Smooth muscle cell of the brain vasculature (primary cell): Measurements from ENCODE around the gene HNRNPUL1.
"Not testable (repeated sequence)": the region's sequence is repeated elsewhere in the genome, so short reads cannot be mapped to it uniquely, and the experiment has no call there.

Experiments used
- DNase-seq: peaks from one replicate; pipeline ENCODE4 v3.0.0-alpha.2; 2012; ENCODE audit warnings: low read depth, low spot score

The HNRNPUL1 gene

DNA sequence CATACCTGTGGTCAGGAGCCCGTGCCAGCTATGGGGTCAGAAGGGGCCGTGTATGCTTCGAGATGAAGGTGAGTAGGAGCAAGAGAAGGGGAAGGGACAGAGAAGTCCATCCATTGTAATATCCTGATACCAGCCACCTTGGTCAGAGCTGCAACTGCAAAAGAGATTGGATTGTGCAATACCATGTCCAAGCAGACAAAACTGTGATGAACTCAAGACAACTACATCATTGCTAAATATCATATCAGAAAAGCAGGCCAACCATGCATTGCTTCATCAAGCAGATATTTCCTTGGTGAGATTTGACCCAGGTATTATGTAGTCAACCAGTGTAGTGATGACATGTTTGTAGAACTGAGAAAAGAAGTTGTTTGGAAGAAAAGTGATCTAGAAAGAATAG, 12.1 kb downstream of the HNRNPUL1 start:
- DNase-seq = no peak

DNA sequence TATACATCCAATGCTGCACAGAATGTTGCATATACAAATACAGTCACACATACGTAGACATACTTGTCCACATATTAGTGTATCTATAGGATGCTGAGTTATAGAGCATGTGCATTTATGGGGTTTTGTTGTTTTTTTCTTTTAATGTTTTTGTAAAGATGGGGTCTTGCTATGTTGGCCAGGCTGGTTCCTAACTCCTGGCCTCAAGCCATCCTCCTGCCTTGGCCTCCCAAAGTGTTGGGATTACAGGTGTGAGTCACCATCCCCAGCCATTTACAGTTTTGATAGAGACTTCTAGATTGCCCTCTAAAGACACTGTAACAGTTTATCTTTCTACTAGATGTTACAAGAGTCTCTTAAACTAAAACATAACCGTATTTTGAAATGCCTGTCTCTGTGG, 14.3 kb downstream of the HNRNPUL1 start:
- DNase-seq = no peak

DNA sequence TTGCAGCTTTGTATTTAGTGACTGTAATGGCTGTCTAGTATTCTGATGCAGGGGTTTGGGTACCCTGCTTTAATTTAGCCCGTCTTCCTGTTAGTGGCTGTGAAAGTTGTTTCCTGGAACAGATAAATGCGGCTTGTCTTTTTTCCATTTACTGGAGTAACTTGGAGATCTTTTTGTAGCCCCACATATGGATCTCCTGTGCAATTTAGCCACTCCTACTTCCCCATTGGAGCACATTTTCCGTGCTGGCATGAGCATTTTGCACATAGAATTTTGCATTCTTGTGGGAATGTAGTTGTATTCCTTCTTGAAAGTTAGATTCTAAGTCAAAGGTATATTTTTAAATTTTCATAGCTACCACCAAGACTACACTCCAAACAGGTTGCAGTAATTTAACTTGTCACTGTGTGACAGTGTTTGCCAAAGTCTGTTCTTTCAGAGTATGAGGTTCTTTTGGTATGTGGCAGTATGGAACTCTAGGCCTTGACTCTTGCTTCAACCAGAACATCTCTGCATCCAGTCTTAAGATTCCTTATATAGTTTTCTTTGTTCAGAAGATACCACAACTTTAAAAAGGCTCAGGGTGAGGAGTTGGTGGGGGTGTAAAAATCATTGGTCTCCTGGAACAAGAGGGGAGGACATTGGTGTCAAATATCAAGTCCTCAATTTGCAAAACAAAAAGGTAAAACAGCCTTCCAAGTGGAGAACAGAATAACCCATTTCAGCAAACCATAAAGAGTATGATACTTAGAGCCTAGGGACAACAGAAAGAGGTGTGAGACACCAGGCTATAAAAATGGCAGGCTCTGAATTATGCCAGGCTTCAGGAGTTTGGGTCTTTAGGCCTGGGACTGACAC, 24.7 kb downstream of the HNRNPUL1 start:
- no peak for DNase-seq

DNA sequence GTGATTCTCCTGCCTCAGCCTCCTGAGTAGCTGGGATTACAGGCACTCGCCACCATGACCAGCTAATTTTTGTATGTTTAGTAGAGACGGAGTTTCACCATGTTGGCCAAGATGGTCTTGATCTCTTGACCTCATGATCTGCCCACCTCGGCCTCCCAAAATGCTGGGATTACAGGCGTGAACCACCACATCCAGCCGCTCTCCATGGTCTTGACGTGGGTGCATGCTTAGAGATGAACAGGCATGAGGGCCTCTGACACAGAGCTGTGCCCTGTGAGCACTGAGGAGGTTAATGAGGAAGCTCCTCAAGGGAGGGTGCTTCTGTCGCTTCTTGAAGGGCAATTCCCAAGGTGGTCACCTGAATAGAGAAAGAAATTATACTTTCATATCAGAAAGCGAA, 25.6 kb downstream of the HNRNPUL1 start:
- DNase-seq = not testable (repeated sequence)

DNA sequence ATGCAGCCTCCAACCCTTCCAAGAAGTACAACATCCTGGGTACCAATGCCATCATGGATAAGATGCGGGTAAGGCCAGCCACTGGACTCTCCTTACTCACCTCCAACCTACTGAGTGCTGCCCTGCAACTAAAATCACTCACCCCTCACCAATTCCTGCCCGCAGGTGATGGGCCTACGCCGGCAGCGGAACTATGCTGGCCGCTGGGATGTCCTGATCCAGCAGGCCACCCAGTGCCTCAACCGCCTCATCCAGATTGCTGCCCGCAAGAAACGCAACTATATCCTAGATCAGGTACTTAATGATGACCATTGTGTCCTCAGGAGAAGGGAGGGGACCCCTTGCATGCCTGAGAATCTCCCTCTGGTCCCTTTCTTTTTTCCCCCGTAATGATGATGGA, 30.2 kb downstream of the HNRNPUL1 start:
- DNase-seq = no peak

DNA sequence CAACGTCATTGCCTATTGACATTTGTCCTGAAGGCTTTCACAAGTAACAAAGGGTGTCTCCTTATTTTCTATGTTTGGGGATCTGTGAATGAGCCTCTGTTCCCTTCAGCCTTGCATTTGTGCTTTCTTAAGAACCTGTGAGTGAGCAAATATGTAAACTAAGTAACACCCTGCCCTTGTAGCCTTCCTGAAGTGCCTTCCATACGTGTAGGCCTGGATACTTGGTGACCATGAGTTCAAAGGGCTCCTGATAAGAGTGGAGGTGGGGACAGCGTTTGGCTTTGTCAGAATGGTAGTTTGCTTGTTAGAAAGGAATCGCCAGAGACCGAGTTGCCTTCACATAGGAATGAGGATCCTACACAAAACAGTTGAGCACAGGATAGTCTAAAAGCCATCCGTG, 31.3 kb downstream of the HNRNPUL1 start:
- no peak for DNase-seq

DNA sequence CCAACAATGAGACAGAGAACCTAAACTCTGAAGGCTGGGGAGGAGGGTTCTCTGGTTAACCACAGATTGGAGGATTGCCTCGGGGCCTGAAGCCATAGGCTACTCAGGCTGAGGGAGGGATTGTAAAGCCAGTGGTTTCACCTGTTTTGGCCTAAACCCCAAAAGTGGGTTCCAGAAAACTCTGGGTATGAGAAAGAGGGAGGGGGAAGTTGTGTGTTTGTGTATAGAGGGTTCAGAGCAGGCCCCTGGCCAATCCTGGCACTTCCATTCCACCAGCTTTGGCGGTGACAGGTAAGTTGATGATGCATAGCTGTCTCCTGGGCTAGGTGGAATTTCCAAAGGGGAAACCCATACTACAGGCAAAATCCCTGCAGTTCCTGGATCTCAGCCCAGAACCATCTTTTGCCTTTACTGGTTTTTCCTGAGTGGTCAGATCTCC, 32.3 kb downstream of the HNRNPUL1 start:
- DNase-seq = no peak

DNA sequence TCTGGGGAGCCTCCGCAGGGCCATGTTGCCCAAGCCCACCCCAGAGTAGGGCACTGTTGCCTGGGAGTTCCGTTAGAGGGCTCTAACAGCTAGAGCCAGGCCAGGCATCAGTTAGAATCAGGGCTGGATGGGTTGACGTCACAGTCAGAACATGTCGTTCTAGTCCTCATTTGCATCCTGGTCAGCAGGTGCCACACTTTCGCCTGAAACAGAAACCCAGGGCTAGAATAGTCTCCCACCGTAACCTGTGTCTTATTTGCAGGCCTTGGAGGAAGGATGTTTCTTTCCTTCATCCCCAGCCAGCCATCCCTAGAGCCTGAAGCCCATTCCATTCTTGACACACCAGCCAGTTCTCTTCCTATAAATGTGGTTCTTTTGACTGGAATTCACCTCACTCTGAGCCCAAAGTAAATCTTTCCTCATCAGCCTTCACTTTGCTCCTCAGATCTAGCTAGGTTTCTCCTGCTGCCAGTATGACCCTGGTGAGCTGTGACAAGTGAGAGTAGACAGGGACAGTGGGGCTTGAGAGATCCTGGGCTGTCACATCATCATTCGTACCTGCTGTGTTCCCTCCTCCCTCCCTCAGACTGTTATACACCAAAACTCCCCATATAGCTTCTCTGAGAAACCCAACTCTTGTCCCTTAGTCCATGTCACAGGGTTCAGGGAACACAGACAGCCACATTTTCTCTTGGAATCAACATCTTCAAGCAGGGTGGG, 33.6 kb downstream of the HNRNPUL1 start:
- no peak for DNase-seq

DNA sequence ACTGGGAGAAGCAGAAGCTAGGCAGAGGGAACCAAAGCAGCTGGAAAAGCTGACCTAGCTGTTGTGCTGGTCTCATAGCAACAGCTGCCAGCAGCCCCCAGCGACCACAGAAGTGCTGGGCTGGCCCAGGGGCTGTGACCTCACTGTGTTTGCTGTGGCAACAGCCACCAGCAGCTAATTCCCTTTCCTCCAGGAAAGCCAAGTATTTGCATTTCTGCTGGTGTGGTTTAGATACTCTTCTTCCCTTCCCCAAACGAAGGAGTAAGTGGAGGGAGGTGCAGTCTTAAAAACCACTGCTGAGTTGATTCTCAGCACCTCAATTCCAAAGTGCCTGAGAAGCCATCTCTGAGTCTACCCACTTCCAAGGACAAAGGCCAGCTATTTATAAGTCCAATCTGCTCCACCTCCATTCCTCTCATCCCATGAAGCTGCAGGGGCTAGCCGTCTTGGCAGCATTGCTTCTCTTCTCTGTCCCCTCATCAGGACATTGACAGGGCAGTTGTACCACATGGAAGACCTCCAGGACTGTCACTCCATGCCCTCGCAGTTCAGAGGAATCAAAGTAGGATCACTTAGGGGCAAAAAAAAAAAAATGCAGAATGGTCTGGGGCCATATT, 34.3 kb downstream of the HNRNPUL1 start:
- DNase-seq = no peak

DNA sequence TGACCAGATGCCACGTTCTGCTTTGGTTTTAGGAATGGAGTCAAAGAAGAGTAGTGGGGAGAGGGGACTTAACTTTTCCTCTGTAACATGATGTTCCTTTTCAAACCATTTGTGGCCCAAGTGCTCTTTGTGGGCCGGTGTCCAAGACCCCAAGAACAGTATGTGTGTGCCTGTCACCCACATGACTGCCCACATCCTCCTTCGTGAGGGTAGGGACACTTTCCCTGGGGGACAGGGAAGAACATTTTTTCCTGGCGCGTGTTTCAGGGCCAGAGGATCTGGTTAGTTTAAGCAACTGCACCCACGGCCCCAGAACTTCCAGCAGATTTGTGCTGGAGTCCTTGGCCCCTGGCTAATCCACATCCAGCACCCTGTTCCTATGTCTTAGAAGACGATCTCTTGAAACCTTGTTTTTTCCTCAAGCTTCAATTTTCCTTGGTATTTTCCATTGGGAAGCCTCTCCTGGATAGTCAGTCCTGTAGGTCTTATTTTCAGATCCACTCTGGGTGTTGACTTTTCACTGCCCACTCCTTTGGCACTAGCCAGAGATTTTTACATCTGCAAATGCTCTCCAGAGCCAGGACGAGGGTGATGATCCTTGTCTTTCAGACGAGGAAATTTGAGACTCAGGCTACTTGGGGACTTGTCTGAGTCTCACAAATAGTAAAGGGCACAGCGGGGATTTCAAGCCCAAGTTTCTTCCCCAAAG, 35.0 kb downstream of the HNRNPUL1 start:
- no peak for DNase-seq

DNA sequence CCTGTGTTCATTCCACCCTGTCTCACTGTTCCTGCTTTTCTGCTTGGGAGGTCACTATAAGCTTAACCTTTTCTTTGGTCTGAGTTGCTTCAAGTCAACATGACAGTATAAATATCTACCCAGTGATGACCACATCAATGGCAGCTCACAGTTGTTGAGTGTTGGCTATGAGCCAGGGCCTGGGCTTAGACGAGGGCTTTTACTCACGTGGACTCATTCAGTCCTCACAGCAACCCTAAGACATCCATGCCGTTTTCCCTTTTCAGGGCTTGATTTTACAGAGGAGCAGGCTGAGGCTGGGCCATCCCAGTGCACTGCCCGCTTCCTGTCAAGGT, 35.5 kb downstream of the HNRNPUL1 start:
- peak; percentile 89 for DNase-seq

DNA sequence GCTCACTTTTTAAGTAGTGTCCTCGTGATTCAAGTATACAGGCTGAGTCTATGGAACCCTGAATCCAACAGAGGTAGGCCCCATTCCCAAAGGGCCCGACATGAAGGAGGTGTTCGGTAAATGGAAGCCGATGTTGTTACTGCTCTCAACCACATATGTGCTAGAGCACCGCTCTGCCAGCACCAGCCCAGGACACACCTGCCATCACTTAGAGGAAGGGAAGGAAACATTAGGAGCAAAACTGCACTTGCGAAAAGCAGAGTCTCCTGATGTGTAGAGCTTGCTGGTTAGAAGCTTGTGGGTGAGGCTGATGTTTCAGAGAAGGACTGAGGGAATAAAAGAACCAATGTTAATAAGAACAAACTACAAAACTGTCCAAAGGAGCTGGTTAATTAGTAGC, 36.4 kb downstream of the HNRNPUL1 start:
- no peak for DNase-seq

DNA sequence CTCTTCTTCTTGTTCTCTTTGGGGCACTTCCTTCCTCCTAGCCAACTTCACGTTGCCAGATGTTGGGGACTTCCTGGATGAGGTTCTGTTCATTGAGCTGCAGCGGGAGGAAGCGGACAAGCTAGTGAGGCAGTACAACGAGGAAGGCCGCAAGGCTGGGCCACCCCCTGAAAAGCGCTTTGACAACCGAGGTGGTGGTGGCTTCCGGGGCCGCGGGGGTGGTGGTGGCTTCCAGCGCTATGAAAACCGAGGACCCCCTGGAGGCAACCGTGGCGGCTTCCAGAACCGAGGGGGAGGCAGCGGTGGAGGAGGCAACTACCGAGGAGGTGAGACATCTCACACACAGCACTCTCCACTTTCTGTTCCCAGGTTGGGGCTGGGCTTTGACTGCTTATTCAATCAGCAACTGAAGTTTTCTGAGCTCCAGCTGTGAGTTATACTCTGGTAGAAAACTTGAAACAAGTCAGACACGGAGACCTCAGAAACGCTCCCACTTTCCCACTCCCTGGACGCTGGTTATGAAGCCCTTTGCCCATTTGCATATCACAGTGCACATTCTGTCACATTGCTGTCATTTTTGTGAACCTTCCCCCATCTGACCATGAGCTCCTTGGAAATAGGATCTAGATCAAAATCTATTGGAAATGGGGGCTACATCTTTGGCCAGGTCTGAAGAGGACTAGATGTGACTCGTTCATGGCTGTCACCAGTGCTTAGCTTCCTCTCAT, 38.6 kb downstream of the HNRNPUL1 start:
- no peak for DNase-seq

DNA sequence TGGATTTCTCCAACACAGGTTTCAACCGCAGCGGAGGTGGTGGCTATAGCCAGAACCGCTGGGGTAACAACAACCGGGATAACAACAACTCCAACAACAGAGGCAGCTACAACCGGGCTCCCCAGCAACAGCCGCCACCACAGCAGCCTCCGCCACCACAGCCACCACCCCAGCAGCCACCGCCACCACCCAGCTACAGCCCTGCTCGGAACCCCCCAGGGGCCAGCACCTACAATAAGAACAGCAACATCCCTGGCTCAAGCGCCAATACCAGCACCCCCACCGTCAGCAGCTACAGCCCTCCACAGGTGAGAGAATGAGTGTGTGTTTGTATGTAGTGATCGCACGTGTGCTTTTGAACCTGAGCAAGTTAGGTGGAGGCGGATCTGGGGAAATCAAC, 39.8 kb downstream of the HNRNPUL1 start:
- no peak for DNase-seq

DNA sequence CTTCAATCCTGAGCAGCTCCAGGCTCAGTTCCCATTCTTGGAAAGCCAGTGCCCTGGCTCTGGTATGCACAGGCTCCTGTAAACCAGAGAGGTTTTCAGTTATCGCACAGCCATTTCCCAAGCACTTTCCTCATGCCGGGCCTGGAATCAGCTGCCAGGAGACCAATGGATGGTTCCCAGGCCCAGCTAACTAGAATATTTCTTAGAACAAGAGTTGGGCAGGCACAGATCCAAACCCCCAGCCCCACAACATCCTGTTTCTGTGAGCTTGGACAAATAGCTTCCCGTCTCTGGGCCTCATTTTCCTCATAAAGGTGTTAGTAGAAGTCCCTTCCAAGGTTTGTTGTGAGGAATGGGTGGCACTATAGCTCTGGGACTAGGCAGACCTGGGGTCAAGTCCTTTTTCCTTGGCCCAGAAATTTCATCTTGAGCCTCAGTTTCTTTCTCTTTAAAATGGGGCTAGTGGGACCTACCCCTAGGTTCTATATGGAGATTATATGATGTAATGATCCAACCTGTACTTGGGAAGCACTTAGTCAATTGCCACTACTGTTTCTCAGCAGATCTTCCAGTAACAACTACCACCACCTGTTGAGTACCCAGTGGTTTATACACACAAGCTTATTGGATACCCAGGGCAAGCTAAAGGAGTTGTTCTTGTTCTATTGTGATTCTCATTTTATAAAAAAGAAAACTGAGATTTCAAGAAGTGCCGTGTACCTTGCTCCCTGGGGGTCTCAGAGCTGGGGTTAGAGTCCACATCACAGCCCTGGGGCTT, 40.7 kb downstream of the HNRNPUL1 start:
- DNase-seq = no peak

DNA sequence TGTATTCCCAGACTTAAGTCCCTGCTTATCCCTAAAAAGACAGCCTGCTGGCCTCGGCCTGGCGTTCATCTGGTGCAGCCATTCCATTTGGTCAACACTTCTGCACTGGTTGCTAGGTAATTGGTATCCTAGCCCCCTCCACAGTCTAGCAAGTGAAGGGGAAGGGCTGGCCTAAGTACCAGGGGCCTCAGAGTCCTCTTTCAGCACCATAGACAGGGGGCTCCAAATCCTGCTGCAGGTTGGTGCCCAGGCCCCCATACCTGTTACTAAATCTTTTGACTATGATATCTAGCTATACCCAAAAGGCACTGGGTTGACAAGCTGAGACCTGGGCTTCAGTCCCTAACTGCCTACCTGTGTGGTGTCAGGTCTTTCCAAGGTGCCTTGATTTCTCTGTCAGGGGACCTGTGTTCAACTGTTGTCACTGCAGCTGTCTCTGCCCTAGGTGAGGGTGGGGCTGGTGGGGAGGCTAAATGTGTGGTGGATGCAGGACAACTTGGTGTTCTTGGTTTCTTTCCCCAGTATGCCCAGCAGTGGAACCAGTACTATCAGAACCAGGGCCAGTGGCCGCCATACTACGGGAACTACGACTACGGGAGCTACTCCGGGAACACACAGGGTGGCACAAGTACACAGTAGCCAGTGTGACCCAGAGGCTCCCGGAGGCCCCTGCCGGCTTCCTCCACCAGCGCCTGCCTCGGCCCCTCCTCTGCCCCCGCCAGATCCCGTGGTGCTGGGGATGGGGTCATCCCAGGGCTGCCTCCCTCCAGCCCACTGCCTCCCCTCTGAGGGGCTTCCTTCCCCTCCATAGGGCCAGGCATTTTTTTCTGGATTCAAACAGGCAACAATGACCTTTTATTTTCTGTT, 42.0 kb downstream of the HNRNPUL1 start:
- no peak for DNase-seq

DNA sequence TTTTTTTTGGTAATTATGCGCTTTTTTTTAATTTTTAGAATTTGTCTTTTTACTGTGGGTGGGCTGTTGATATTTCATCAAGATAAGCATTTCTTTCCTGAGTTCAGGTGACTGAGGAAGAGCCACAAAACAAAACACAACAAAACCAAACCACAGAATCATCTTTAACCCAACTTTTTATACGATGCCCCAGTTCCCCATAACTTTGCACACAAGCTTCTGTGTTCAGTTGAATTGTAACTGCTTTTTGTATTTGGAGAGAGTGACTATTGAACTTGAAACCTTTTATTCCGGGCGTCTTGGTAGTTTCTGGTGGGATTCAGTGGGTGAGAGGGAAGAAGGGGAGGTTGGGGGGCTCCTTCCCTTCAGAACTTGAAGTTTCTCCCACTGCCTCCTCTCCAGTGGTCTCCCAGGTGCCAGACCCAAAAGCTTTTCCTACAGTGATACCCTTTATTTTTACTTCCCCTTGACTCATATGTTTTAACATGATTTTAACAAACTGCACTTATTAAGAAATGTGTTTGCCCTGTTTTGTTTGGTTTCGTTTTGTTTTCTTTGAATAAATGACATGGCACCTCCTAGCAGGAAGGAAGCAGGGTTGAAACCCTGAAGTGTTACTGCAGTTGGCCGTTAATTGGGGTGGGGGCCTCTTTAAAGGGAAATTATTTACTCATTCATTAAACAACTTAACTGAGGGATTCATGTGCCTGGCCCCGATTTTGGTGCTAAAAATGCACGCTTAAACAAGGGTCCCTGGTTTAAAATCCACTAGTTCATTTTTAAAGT, 43.1 kb downstream of the HNRNPUL1 start:
- DNase-seq = no peak

DNA sequence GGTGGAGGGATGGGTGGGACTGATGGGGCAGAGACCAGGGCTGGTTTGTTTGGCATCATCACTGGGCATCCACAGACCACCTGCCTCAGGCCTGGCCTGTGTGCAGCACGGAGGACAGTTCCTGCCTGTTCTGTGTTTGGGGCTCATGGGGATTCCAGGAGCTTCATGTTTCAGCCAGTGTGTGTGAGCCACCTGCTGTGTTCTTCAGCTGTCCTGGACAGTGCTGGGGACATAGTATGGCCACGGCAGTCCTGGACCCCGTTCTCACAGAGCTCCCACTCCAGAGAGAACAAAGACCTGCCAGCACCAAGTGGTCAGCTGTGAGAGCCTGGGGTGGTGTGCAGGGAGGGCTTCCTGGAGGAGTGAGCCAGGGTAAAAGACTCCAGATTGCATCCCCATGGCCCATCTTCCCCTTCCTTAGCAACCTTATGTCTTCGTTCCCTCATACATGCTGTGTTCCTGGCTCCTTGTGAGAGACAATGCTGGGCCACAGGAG, 43.8 kb downstream of the HNRNPUL1 start:
- DNase-seq = no peak
